Measurements from ENCODE around the gene MLLT3. TPM values are rescaled to one million over a fixed set of nuclear protein-coding genes. Genes with fewer than 3 reads are reported as not detected.

MLLT3 gene
- total and polyA plus RNA-seq, 2 donors (not counting 1 experiment from before 2014, with no cell fraction given): 37.3 to 43.8 TPM

DNA sequence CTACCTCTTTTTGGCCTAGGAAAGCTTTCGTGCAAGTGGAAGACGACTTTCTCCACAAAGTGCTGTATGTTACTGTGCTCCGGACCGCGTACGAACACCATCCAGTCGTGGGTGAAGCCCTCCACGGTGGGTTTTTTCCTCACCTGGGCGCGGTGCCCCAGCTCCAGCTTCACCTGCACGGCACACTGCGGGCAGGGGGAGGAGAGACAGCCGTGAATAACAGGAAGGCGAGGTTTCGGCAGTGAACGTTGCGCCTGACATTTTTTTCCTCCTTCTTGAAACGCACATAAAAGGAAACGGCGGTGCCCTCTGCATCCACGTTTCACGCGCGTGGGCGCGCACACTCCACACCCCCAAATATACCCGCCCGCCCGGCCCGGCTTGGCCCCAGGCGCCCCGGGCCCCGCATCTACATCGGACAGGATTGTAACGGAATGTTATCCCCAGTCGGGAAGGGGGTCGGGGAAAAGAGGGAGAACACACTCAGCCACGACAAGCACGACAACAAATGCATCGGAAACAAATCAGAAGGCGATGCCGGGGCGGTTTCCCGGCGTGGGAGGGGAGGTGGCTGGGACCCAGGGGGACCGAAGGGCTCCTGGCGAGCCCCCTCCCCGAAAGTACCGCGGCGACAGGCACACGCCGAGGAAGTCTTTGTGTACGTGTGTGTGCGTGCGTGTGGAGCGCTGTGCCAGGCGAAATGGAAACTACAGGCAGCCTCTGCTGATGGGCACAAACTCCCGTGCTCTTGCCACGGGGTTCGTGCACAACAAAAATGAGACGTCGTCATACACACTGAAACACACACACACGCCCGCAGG, 1.4 kb downstream of the MLLT3 start:
- Histone ChIP-seq H3K4me1 (ENCODE audit: control insufficient read depth, extremely low read depth, insufficient read depth, low read length) (peaks cover 8% of the 10 kb centered on the region), H3K27ac (ENCODE audit: insufficient read depth, low read length) (peak overlapping the region; percentile 73), H3K4me3 (replicated peaks in 1 of 4; ENCODE audit: control extremely low read depth in 1 of 4, insufficient read depth in 1 of 4, low read depth in 3 of 4, low read length in 4 of 4) (peak overlapping the region; percentile 89 to 97 (median 92)), H3K9ac (ENCODE audit: insufficient read depth, low read length) (peak overlapping the region; percentile 79), H3K79me2 (ENCODE audit: control insufficient read depth, insufficient read depth, low read length) (peaks cover 30% of the 10 kb centered on the region), H4K20me1 (ENCODE audit: control insufficient read depth, extremely low read depth, insufficient read depth, low read length) (no peaks in the 10 kb centered on the region), H3K4me2 (ENCODE audit: extremely low read depth, insufficient read depth, low read length) (peak overlapping the region; percentile 96), H3K9me3 (ENCODE audit: control insufficient read depth, insufficient read depth, low read depth, low read length) (no peaks in the 10 kb centered on the region), H3K27me3 (ENCODE audit: control insufficient read depth, insufficient read depth, low read length) (no peaks in the 10 kb centered on the region), H3K36me3 (ENCODE audit: control insufficient read depth, insufficient read depth, low read length) (no peaks in the 10 kb centered on the region), H2AFZ (ENCODE audit: low read length) (peak overlapping the region; percentile 79)
- TF ChIP-seq, protein P1, sequence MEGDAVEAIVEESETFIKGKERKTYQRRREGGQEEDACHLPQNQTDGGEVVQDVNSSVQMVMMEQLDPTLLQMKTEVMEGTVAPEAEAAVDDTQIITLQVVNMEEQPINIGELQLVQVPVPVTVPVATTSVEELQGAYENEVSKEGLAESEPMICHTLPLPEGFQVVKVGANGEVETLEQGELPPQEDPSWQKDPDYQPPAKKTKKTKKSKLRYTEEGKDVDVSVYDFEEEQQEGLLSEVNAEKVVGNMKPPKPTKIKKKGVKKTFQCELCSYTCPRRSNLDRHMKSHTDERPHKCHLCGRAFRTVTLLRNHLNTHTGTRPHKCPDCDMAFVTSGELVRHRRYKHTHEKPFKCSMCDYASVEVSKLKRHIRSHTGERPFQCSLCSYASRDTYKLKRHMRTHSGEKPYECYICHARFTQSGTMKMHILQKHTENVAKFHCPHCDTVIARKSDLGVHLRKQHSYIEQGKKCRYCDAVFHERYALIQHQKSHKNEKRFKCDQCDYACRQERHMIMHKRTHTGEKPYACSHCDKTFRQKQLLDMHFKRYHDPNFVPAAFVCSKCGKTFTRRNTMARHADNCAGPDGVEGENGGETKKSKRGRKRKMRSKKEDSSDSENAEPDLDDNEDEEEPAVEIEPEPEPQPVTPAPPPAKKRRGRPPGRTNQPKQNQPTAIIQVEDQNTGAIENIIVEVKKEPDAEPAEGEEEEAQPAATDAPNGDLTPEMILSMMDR (conservative IDR thresholded peaks at IDR 0.05 in 1 of 2, IDR thresholded peaks at IDR 0.05 in 1 of 2; ENCODE audit: low read depth in 1 of 2, low read length in 2 of 2): no peak
- no peak for TF ChIP-seq EZH2 (IDR thresholded peaks at IDR 0.05; ENCODE audit: low read length, missing control alignments)
- peak; percentile 45 to 56 for DNase-seq (ENCODE audit: low read depth in 2 of 2)

DNA sequence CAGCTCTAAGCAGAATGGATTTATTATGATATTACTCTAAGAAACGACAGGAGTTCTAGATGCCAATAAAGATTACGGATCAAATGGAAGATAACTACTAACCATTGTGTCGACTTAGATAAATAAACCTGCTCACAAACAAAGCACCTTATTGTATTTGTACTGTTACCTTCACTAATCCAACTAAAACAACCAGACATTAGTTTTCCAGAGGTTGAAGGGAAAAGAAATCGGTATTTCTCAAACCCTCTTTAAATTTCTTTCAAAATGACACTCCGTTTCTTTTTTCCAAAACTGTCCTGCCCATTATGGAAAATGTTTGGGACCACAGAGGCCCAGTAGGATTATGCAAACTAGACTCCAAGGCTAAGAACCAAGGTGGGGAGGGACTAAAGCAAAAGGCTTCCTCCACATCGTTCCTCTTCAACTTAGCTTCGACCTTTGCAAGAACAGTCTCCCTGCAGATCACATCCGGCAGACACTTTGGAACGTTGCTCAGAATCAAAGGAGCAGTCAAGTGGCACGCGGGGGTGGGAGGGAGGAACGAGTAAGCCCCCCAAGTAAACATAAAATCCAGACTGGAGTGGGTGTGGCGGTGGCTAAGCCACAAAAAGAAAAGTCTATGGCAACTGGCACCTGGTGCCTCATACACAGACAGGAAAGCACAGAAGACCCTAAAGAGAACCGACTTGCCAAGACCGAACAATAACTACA, 2.7 kb downstream of the MLLT3 start:
- Histone ChIP-seq H3K4me2 (ENCODE audit: extremely low read depth, insufficient read depth, low read length) (peak overlapping the region; percentile 96), H3K4me1 (ENCODE audit: control insufficient read depth, extremely low read depth, insufficient read depth, low read length) (peaks cover 8% of the 10 kb centered on the region), H3K4me3 (replicated peaks in 1 of 4; ENCODE audit: control extremely low read depth in 1 of 4, insufficient read depth in 1 of 4, low read depth in 3 of 4, low read length in 4 of 4) (peak overlapping the region; percentile 89 to 97 (median 92)), H3K27ac (ENCODE audit: insufficient read depth, low read length) (no peak overlapping the region), H3K27me3 (ENCODE audit: control insufficient read depth, insufficient read depth, low read length) (no peaks in the 10 kb centered on the region), H3K9ac (ENCODE audit: insufficient read depth, low read length) (no peak overlapping the region), H3K9me3 (ENCODE audit: control insufficient read depth, insufficient read depth, low read depth, low read length) (no peaks in the 10 kb centered on the region), H3K36me3 (ENCODE audit: control insufficient read depth, insufficient read depth, low read length) (no peaks in the 10 kb centered on the region), H4K20me1 (ENCODE audit: control insufficient read depth, extremely low read depth, insufficient read depth, low read length) (no peaks in the 10 kb centered on the region), H2AFZ (ENCODE audit: low read length) (no peak overlapping the region), H3K79me2 (ENCODE audit: control insufficient read depth, insufficient read depth, low read length) (peaks cover 34% of the 10 kb centered on the region)
- peak in 1 of 2 donors; percentile 22 for DNase-seq (ENCODE audit: low read depth in 2 of 2)
- TF ChIP-seq, protein P1 (conservative IDR thresholded peaks at IDR 0.05 in 1 of 2, IDR thresholded peaks at IDR 0.05 in 1 of 2; ENCODE audit: low read depth in 1 of 2, low read length in 2 of 2): no peak
- TF ChIP-seq EZH2 (IDR thresholded peaks at IDR 0.05; ENCODE audit: low read length, missing control alignments): no peak

DNA sequence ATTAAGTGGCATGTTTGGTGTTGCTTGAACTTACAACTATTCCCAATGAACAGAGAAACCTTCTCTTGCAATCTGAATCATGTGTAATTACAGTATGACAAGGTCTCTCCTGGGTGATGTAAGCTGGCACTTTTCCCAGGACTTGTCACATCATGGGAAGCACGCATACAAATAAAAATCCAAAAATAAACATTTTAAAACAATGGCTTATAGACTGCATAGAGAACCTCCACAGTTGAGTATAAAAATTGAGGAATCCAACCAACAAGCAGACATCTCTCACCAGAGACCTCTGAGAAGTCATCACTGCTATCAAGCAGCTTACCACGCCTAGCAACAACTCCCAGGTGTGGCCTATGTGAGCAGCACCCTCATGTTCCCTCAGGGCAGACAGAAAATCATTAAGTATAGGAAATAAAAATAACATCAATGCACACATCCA, 3.9 kb downstream of the MLLT3 start:
- no peaks in the 10 kb centered on the region for H3K36me3 ChIP-seq (ENCODE audit: control insufficient read depth, insufficient read depth, low read length)
- no peak overlapping the region for H3K27ac ChIP-seq (ENCODE audit: insufficient read depth, low read length)
- H3K9me3 ChIP-seq (ENCODE audit: control insufficient read depth, insufficient read depth, low read depth, low read length): no peaks in the 10 kb centered on the region
- H3K4me2 ChIP-seq (ENCODE audit: extremely low read depth, insufficient read depth, low read length): peak overlapping the region; percentile 52
- H3K4me1 ChIP-seq (ENCODE audit: control insufficient read depth, extremely low read depth, insufficient read depth, low read length): peaks cover 8% of the 10 kb centered on the region
- H2AFZ ChIP-seq (ENCODE audit: low read length): no peak overlapping the region
- DNase-seq (ENCODE audit: low read depth in 2 of 2): peak; percentile 48 to 84
- H4K20me1 ChIP-seq (ENCODE audit: control insufficient read depth, extremely low read depth, insufficient read depth, low read length): no peaks in the 10 kb centered on the region
- no peak overlapping the region for H3K4me3 ChIP-seq (replicated peaks in 1 of 4; ENCODE audit: control extremely low read depth in 1 of 4, insufficient read depth in 1 of 4, low read depth in 3 of 4, low read length in 4 of 4)
- H3K9ac ChIP-seq (ENCODE audit: insufficient read depth, low read length): no peak overlapping the region
- peaks cover 34% of the 10 kb centered on the region for H3K79me2 ChIP-seq (ENCODE audit: control insufficient read depth, insufficient read depth, low read length)
- TF ChIP-seq, protein P1 (conservative IDR thresholded peaks at IDR 0.05 in 1 of 2, IDR thresholded peaks at IDR 0.05 in 1 of 2; ENCODE audit: low read depth in 1 of 2, low read length in 2 of 2): no peak
- TF ChIP-seq EZH2 (IDR thresholded peaks at IDR 0.05; ENCODE audit: low read length, missing control alignments): no peak
- H3K27me3 ChIP-seq (ENCODE audit: control insufficient read depth, insufficient read depth, low read length): no peaks in the 10 kb centered on the region
